HepG2 (cell line): Measurements from ENCODE around the gene UTP3. TPM values are rescaled to one million over a fixed set of nuclear protein-coding genes. Genes with fewer than 3 reads are reported as not detected.

Source experiments
- ATAC-seq: fragments of 200-7000 bp; cut with Tn5 transposase; 3 replicates; pipeline ENCODE4 v1.9.1; 2020; ENCODE audit warnings: mild to moderate bottlenecking, moderate library complexity
- BruUV-seq: library from RNA; stranded (reverse); fragments of 400-500 nt; replicated peaks from 2 replicates; lab custom pipeline; 2021; lab: Mats Ljungman, UMichigan
- CTCF ChIA-PET: fragments of 300-600 bp; formaldehyde crosslinking; extraction: SDS; loops from one replicate; lab custom pipeline; 2021; ENCODE audit warnings: low total read pairs, inconsistent platforms, low intra/inter-chr PET ratio; lab: Yijun Ruan, JAX
- POLR2A ChIA-PET: fragments of 350-600 bp; sonication (Branson Sonifier 250); formaldehyde crosslinking; loops from one replicate; lab custom pipeline; 2020; ENCODE audit warnings: antibody characterized with exemption, inconsistent platforms; lab: Yijun Ruan, JAX
- DNase-seq: peaks from one replicate; pipeline ENCODE4 v3.0.0-alpha.2; 2015; ENCODE audit warnings: low spot score
- FAIRE-seq: peaks from 3 replicates; lab custom pipeline; 2011; peaks lifted over from hg19 to GRCh38; lab: Jason Lieb, UNC
- H2AFZ ChIP-seq: one replicate; pipeline ENCODE4 v1.6.1; 2011; ENCODE audit warnings: low read length, inconsistent platforms
- H3K27ac ChIP-seq: fragments of 300-600 bp; 3 replicates; pipeline ENCODE4 v1.8.0; 2011; ENCODE audit warnings: mixed run types, mild to moderate bottlenecking, mixed read lengths, low read length, inconsistent platforms; ENCODE audit not compliant: insufficient read depth; ENCODE audit errors: extremely low read length
- H3K27me3 ChIP-seq, 2 experiments: fragments of 200-600 bp in 1 of 2; 2 replicates in 1 of 2; 3 replicates in 1 of 2; pipeline versions ENCODE4 v1.6.0 to v1.8.0; 2011; ENCODE audit warnings: low read length in 2 of 2, mild to moderate bottlenecking in 2 of 2, moderate library complexity in 2 of 2, inconsistent platforms in 1 of 2; ENCODE audit not compliant: insufficient read depth in 2 of 2, control insufficient read depth in 1 of 2
- H3K36me3 ChIP-seq, 2 experiments: fragments of 200-600 bp in 1 of 2; replicated peaks in 1 of 2; 2 replicates in 1 of 2; 3 replicates in 1 of 2; pipeline versions ENCODE4 v1.5.1 to v1.8.0; 2011; ENCODE audit warnings: low read length in 2 of 2, inconsistent platforms in 1 of 2; ENCODE audit not compliant: insufficient read depth in 2 of 2, control insufficient read depth in 1 of 2
- H3K4me1 ChIP-seq: 2 replicates; pipeline ENCODE4 v1.5.1; 2012; ENCODE audit warnings: low read length, inconsistent platforms; ENCODE audit not compliant: insufficient read depth
- H3K4me2 ChIP-seq: 2 replicates; pipeline ENCODE4 v1.6.0; 2011; ENCODE audit warnings: low read depth, low read length, inconsistent platforms
- H3K4me3 ChIP-seq, 3 experiments: fragments of 200-600 bp in 1 of 3; sonication (generic), shearing (Covaris generic) in 1 of 3; replicated peaks in 1 of 3; 2 replicates each; pipeline ENCODE4 v1.5.1; 2011 to 2016; ENCODE audit warnings: low read length in 3 of 3, inconsistent platforms in 2 of 3, low read depth in 2 of 3, mild to moderate bottlenecking in 2 of 3, control low read depth in 1 of 3, mixed read lengths in 1 of 3; ENCODE audit not compliant: insufficient read depth in 1 of 3
- H3K79me2 ChIP-seq: one replicate; pipeline ENCODE4 v1.6.1; 2011; ENCODE audit warnings: low read length, inconsistent platforms; ENCODE audit not compliant: insufficient read depth
- H3K9ac ChIP-seq: 2 replicates; pipeline ENCODE4 v1.6.0; 2011; ENCODE audit warnings: mild to moderate bottlenecking, low read depth, low read length, inconsistent platforms; ENCODE audit not compliant: insufficient read depth
- H3K9me3 ChIP-seq: 2 replicates; pipeline ENCODE4 v1.5.1; 2012; ENCODE audit warnings: mild to moderate bottlenecking, low read length
- H4K20me1 ChIP-seq: 2 replicates; pipeline ENCODE4 v1.6.0; 2011; ENCODE audit warnings: inconsistent platforms, mild to moderate bottlenecking, low read length, moderate library complexity; ENCODE audit not compliant: insufficient read depth
- BHLHE40 ChIP-seq: IDR thresholded peaks from 2 replicates; pipeline ENCODE4 v1.6.1; 2011; ENCODE audit warnings: low read length, improper control_type of control experiment
- CENPX ChIP-seq: sonication (generic); formaldehyde crosslinking; IDR thresholded peaks from 2 replicates; pipeline ENCODE4 v1.9.0; 2021; ENCODE audit warnings: mild to moderate bottlenecking, missing genetic modification reagents, moderate library complexity
- CREB3 ChIP-seq: sonication (generic); formaldehyde crosslinking; IDR thresholded peaks from 2 replicates; pipeline ENCODE4 v1.5.0; 2020; ENCODE audit warnings: missing genetic modification reagents
- E2F1 ChIP-seq: sonication (generic); formaldehyde crosslinking; IDR thresholded peaks from 2 replicates; pipeline ENCODE4 v1.5.0; 2020; ENCODE audit warnings: missing genetic modification reagents
- IKZF1 ChIP-seq: fragments of 450-650 bp; IDR thresholded peaks from 2 replicates; pipeline ENCODE4 v1.7.1; 2016
- JDP2 ChIP-seq: sonication (generic); formaldehyde crosslinking; IDR thresholded peaks from 2 replicates; pipeline ENCODE4 v1.8.1; 2022; ENCODE audit warnings: missing genetic modification reagents, borderline replicate concordance
- MAFG ChIP-seq: sonication (generic); formaldehyde crosslinking; IDR thresholded peaks from 2 replicates; pipeline ENCODE4 v1.5.1; 2020; ENCODE audit warnings: mild to moderate bottlenecking, missing genetic modification reagents
- MTF2 ChIP-seq: sonication (generic); formaldehyde crosslinking; IDR thresholded peaks from 2 replicates; pipeline ENCODE4 v1.5.0; 2020; ENCODE audit warnings: missing genetic modification reagents, borderline replicate concordance
- NR2C2 ChIP-seq: sonication (generic); formaldehyde crosslinking; IDR thresholded peaks from 2 replicates; pipeline ENCODE4 v1.4.0; 2020; ENCODE audit warnings: missing genetic modification reagents, mild to moderate bottlenecking, moderate library complexity, borderline replicate concordance
- RXRB ChIP-seq: IDR thresholded peaks from 2 replicates; pipeline ENCODE4 v1.6.1; 2016; ENCODE audit warnings: borderline replicate concordance, missing genetic modification reagents, missing compliant biosample characterization
- SRSF1 ChIP-seq: fragments of 200-400 bp; formaldehyde crosslinking; optimal IDR thresholded peaks from 2 replicates; pipeline ENCODE3; 2017; ENCODE audit warnings: mild to moderate bottlenecking, low read depth, low read length, moderate library complexity
- ZFP90 ChIP-seq: sonication (generic); formaldehyde crosslinking; IDR thresholded peaks from 2 replicates; pipeline ENCODE4 v1.8.0; 2022; ENCODE audit warnings: missing genetic modification reagents, mild to moderate bottlenecking, inconsistent platforms, borderline replicate concordance
- ZMYM4 ChIP-seq: sonication (generic); formaldehyde crosslinking; IDR thresholded peaks from 2 replicates; pipeline ENCODE4 v1.8.1; 2023; ENCODE audit warnings: mild to moderate bottlenecking, missing genetic modification reagents
- ZNF143 ChIP-seq: sonication (generic); formaldehyde crosslinking; IDR thresholded peaks from 2 replicates; pipeline ENCODE4 v1.4.0; 2020; ENCODE audit warnings: missing genetic modification reagents
- ZNF34 ChIP-seq: sonication (generic); formaldehyde crosslinking; IDR thresholded peaks from 2 replicates; pipeline ENCODE4 v1.4.0; 2020; ENCODE audit warnings: mild to moderate bottlenecking, missing genetic modification reagents, borderline replicate concordance
- ZNF644 ChIP-seq: IDR thresholded peaks from 2 replicates; pipeline ENCODE4 v1.6.1; 2016; ENCODE audit warnings: low read depth
- WGBS: methylation state at CpG from one replicate; pipeline ENCODE4 v1.1.6; 2017; ENCODE audit warnings: low lambda C conversion rate; 5-methylcytosine and 5-hydroxymethylcytosine counted together
- in situ Hi-C: cut with HindIII; loops from 2 replicates; pipeline ENCODE4 v1.10.0; 2017; ENCODE audit warnings: low pct_unique_long_range_greater_than_20kb; ENCODE audit not compliant: extremely low pct_ligation_motif_present
- intact Hi-C: fragments of 100-400 bp; cut with micrococcal nuclease; formaldehyde crosslinking; loops from one replicate; pipeline ENCODE4 v1.10.0; 2022; ENCODE audit not compliant: unreplicated experiment
- polyA plus RNA-seq, 8 experiments: library from polyadenylated mRNA; depleted of rRNA in 3 of 8; stranded (reverse) in 7 of 8; unstranded in 1 of 8; fragments of >200 nt; fragmentation: Illumina TruSeq in 4 of 8; extraction: Trizol in 4 of 8; gene quantifications; 2 replicates each; pipeline versions ENCODE4 v1.2.1 to v1.2.3, GENCODE V29; 2011 to 2016; ENCODE audit warnings: low read depth in 4 of 8, missing spikeins in 1 of 8, mixed read lengths in 1 of 8; ENCODE audit not compliant: insufficient read depth in 1 of 8
- total RNA-seq, 5 experiments: library from RNA; depleted of rRNA; stranded (reverse); fragments of >200 nt; fragmentation: Illumina TruSeq; extraction: Trizol; gene quantifications; 2 replicates each; pipeline ENCODE4 v1.2.3, GENCODE V29; 2016; ENCODE audit warnings: low read depth in 1 of 5

Gene UTP3
- total and polyA plus RNA-seq, 2 of the 13 experiments (the other 11 are each of a cell fraction or from before 2014, with no cell fraction given) = 6.9 to 19.5 TPM

- Histone ChIP-seq H3K27ac (peak overlapping the region; percentile 57), H2AFZ (no peak overlapping the region), H3K4me1 (peaks cover 76% of the 10 kb centered on the region), H3K4me3 (no peak overlapping the region), H3K79me2 (peaks cover 27% of the 10 kb centered on the region), H3K27me3 (no peaks in the 10 kb centered on the region), H3K9ac (no peak overlapping the region), H4K20me1 (no peaks in the 10 kb centered on the region), H3K9me3 (no peaks in the 10 kb centered on the region), H3K36me3 (no peaks in the 10 kb centered on the region), H3K4me2 (peak overlapping the region; percentile 55; the same call in 1 of the 2 replicates)
- intact Hi-C loops (no loop called here), in situ Hi-C loops (no loop called here)
- no TSS peak for BruUV-seq
- ChIA-PET POLR2A (no interaction called here), CTCF (no interaction called here)
- DNase-seq = no peak
- no peak for FAIRE-seq
- no peak for ATAC-seq
- TF ChIP-seq ZFP90 (no peak), MTF2 (no peak), CREB3 (no peak), SRSF1 (no peak), ZNF143 (CRISPR knock-in tag) (no peak), JDP2 (CRISPR knock-in tag) (no peak), MAFG (CRISPR knock-in tag) (no peak), RXRB (no peak), IKZF1 (no peak), E2F1 (CRISPR knock-in tag) (no peak), BHLHE40 (no peak), ZMYM4 (CRISPR knock-in tag) (no peak), NR2C2 (CRISPR knock-in tag) (no peak), ZNF34 (CRISPR knock-in tag) (no peak), CENPX (no peak), ZNF644 (CRISPR knock-in tag) (no peak)
- WGBS = 88% methylated on average over 7 of the region's 7 CpGs
Observed at GRCh38 chr4:70712604-70713452, 24.5 kb downstream of the UTP3 start.
